ENCODE data around the gene STX16. TPM values are rescaled to one million over a fixed set of nuclear protein-coding genes. Genes with fewer than 3 reads are reported as not detected.
"Not testable (repeated sequence)": the region's sequence is repeated elsewhere in the genome, so short reads cannot be mapped to it uniquely, and the experiment has no call there.

Gene STX16
- total and polyA plus RNA-seq, 9 donors = 30.1 to 60.8 (median 51.7) TPM

- Histone ChIP-seq H3K36me3 (ENCODE audit: control insufficient read depth, insufficient read depth, low read length) (no peaks in the 10 kb centered on the region), H3K4me1 (ENCODE audit: control insufficient read depth, insufficient read depth, low read length) (peaks cover 42% of the 10 kb centered on the region), H3K9me3 (replicated peaks; ENCODE audit: control insufficient read depth, low read depth, low read length) (no peaks in the 10 kb centered on the region), H3K27ac (ENCODE audit: low read length) (no peak overlapping the region), H3K4me3 (ENCODE audit: low read length) (no peak overlapping the region), H3K27me3 (ENCODE audit: control insufficient read depth, insufficient read depth, low read length) (no peaks in the 10 kb centered on the region)
- no CpG with 5 or more reads among the region's 3 CpGs for WGBS (ENCODE audit: insufficient coverage)
- peak; percentile 33 for DNase-seq
These were observed 4.8 kb upstream of the STX16 start for GRCh38 chr20:58646257-58646656.

DNA sequence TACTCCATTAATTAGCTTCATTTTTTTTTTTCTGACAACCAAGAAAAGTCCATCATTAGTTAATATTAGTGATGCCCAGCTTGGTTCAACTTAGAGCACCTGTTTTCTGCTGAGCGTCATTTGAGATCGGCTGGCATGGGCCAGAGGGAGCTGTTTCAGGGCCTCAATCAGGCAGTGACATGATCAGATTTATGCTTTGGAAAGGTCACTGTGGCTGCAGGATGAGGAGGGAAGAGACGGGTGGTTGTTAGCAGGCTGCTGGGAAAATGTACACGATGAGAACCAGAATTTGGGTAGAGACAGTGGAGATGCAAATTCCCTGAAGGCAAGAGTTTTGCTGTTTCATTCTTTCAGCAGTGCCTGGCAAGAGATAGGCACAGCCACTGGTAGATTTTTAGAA lies 4.4 kb upstream of the STX16 start:
- Histone ChIP-seq H3K27ac (ENCODE audit: low read length) (peak overlapping the region; percentile 49), H3K4me3 (ENCODE audit: low read length) (no peak overlapping the region), H3K4me1 (ENCODE audit: control insufficient read depth, insufficient read depth, low read length) (peaks cover 42% of the 10 kb centered on the region), H3K9me3 (replicated peaks; ENCODE audit: control insufficient read depth, low read depth, low read length) (no peaks in the 10 kb centered on the region), H3K27me3 (ENCODE audit: control insufficient read depth, insufficient read depth, low read length) (no peaks in the 10 kb centered on the region), H3K36me3 (ENCODE audit: control insufficient read depth, insufficient read depth, low read length) (no peaks in the 10 kb centered on the region)
- 57% methylated on average over 4 of the region's 4 CpGs for WGBS (ENCODE audit: insufficient coverage)
- DNase-seq = peak; percentile 55

GRCh38 chr20:58647162-58647795 lies 3.8 kb upstream of the STX16 start:
- H3K4me3 ChIP-seq (ENCODE audit: low read length) = no peak overlapping the region
- no peaks in the 10 kb centered on the region for H3K36me3 ChIP-seq (ENCODE audit: control insufficient read depth, insufficient read depth, low read length)
- peaks cover 42% of the 10 kb centered on the region for H3K4me1 ChIP-seq (ENCODE audit: control insufficient read depth, insufficient read depth, low read length)
- peak overlapping the region; percentile 49 for H3K27ac ChIP-seq (ENCODE audit: low read length)
- WGBS (ENCODE audit: insufficient coverage) = 60% methylated on average over 2 of the region's 7 CpGs
- no peak for DNase-seq
- H3K27me3 ChIP-seq (ENCODE audit: control insufficient read depth, insufficient read depth, low read length) = no peaks in the 10 kb centered on the region
- H3K9me3 ChIP-seq (replicated peaks; ENCODE audit: control insufficient read depth, low read depth, low read length) = no peaks in the 10 kb centered on the region

GRCh38 chr20:58647796-58648501 lies 3.1 kb upstream of the STX16 start:
- Histone ChIP-seq H3K4me3 (ENCODE audit: low read length) (no peak overlapping the region), H3K4me1 (ENCODE audit: control insufficient read depth, insufficient read depth, low read length) (peaks cover 42% of the 10 kb centered on the region), H3K27ac (ENCODE audit: low read length) (peak overlapping the region; percentile 45), H3K36me3 (ENCODE audit: control insufficient read depth, insufficient read depth, low read length) (no peaks in the 10 kb centered on the region), H3K9me3 (replicated peaks; ENCODE audit: control insufficient read depth, low read depth, low read length) (no peaks in the 10 kb centered on the region), H3K27me3 (ENCODE audit: control insufficient read depth, insufficient read depth, low read length) (no peaks in the 10 kb centered on the region)
- peak; percentile 94 for DNase-seq
- WGBS (ENCODE audit: insufficient coverage) = 61% methylated on average over 4 of the region's 12 CpGs

GRCh38 chr20:58648502-58648825 lies 2.6 kb upstream of the STX16 start:
- not testable (repeated sequence) for DNase-seq; H3K36me3 ChIP-seq (ENCODE audit: control insufficient read depth, insufficient read depth, low read length); H3K27ac ChIP-seq (ENCODE audit: low read length); H3K9me3 ChIP-seq (replicated peaks; ENCODE audit: control insufficient read depth, low read depth, low read length); H3K4me3 ChIP-seq (ENCODE audit: low read length); H3K27me3 ChIP-seq (ENCODE audit: control insufficient read depth, insufficient read depth, low read length)
- WGBS (ENCODE audit: insufficient coverage) = 71% methylated on average over 3 of the region's 6 CpGs
- peaks cover 42% of the 10 kb centered on the region for H3K4me1 ChIP-seq (ENCODE audit: control insufficient read depth, insufficient read depth, low read length)

DNA sequence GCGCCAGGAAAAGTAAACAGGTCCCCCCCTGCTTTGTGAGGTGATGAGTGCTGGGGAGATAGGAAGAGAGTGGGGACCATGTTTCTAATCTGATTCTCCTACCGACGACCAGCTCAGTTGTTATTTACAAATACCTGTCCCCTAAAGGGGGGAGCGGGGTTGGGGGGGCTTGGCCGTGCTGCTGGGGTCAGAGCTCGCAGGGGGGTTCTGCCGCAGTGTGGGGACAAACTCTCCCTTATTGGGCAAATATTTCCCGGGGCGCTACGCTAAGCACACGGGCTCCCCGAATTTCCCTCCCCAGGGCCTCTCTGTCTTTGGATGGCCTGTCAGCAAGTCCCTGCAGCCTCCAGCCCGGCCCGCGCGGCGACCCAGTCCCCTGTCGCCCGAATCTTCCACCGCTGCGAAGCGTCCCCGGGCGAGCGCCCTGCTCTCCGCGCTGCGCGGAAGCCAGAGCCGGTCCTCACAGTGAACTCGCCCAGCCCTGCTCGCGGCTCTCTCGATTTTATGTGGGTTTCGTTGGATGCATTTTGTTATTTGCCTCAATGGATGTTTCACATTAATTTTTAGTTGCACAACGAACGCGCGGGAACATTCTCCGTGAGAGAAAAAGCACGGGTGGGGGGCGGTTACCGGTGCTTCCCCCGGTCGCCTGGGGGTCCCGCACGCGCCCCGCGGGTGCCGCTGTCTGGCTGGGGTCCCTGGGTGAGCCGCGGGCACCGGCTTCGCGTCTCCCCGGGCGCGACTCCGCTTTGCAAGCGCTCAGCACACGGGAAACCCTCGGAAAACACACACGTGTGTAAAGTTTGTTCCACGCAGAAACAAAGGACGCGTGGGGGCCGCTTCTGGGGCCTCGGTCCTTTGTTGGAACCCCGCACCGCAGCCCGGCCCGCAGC lies 1.5 kb upstream of the STX16 start:
- no peaks in the 10 kb centered on the region for H3K36me3 ChIP-seq (ENCODE audit: control insufficient read depth, insufficient read depth, low read length)
- DNase-seq = peak; percentile 52
- peak overlapping the region; percentile 62 for H3K27ac ChIP-seq (ENCODE audit: low read length)
- WGBS (ENCODE audit: insufficient coverage) = 11% methylated on average over 70 of the region's 73 CpGs
- H3K4me3 ChIP-seq (ENCODE audit: low read length) = peak overlapping the region; percentile 25
- H3K4me1 ChIP-seq (ENCODE audit: control insufficient read depth, insufficient read depth, low read length) = peaks cover 42% of the 10 kb centered on the region
- H3K27me3 ChIP-seq (ENCODE audit: control insufficient read depth, insufficient read depth, low read length) = no peaks in the 10 kb centered on the region
- H3K9me3 ChIP-seq (replicated peaks; ENCODE audit: control insufficient read depth, low read depth, low read length) = no peaks in the 10 kb centered on the region

DNA sequence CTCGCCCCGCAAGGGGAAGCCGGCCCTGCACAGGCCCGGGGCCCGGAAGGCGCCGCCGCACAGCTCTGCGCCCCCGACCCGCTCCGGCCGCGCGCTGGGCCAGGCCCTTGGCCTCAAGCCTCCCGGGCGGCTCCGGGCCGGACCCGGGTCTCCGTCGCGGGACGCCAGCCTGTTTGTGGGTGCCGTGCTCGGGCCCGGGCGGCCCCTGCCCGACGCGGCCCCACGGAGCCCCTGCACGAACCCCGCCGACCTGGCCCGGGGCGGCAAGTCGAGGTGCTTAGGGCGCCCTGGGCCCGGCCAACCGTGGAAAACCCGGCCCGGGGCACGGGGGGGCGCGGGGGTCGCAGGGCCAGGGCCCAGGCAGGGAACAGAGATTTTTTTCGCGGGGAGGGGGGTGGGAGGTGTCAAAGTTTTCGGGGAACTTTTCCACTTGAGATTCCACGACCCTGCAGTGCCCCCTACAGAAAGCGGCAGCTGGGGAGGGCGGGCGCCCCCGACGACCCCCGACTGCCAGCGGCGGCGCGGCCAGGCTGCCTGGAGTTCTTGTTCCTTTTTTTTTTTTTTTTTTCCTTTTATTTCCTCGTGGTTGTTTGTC lies 805 bp upstream of the STX16 start:
- H3K27me3 ChIP-seq (ENCODE audit: control insufficient read depth, insufficient read depth, low read length) = no peaks in the 10 kb centered on the region
- peak overlapping the region; percentile 75 for H3K4me3 ChIP-seq (ENCODE audit: low read length)
- 3% methylated on average over 43 of the region's 62 CpGs for WGBS (ENCODE audit: insufficient coverage)
- peaks cover under 1% of the 10 kb centered on the region for H3K36me3 ChIP-seq (ENCODE audit: control insufficient read depth, insufficient read depth, low read length)
- H3K27ac ChIP-seq (ENCODE audit: low read length) = peak overlapping the region; percentile 97
- DNase-seq = no peak
- H3K9me3 ChIP-seq (replicated peaks; ENCODE audit: control insufficient read depth, low read depth, low read length) = no peaks in the 10 kb centered on the region
- peaks cover 40% of the 10 kb centered on the region for H3K4me1 ChIP-seq (ENCODE audit: control insufficient read depth, insufficient read depth, low read length)

GRCh38 chr20:58651559-58651945 lies 469 bp downstream of the STX16 start:
- peak; percentile 98 for DNase-seq
- Histone ChIP-seq H3K9me3 (replicated peaks; ENCODE audit: control insufficient read depth, low read depth, low read length) (no peaks in the 10 kb centered on the region), H3K36me3 (ENCODE audit: control insufficient read depth, insufficient read depth, low read length) (peaks cover 4% of the 10 kb centered on the region), H3K4me3 (ENCODE audit: low read length) (peak overlapping the region; percentile 75), H3K4me1 (ENCODE audit: control insufficient read depth, insufficient read depth, low read length) (peaks cover 34% of the 10 kb centered on the region), H3K27me3 (ENCODE audit: control insufficient read depth, insufficient read depth, low read length) (no peaks in the 10 kb centered on the region), H3K27ac (ENCODE audit: low read length) (peak overlapping the region; percentile 97)
- 0% methylated on average over 18 of the region's 18 CpGs for WGBS (ENCODE audit: insufficient coverage)

DNA sequence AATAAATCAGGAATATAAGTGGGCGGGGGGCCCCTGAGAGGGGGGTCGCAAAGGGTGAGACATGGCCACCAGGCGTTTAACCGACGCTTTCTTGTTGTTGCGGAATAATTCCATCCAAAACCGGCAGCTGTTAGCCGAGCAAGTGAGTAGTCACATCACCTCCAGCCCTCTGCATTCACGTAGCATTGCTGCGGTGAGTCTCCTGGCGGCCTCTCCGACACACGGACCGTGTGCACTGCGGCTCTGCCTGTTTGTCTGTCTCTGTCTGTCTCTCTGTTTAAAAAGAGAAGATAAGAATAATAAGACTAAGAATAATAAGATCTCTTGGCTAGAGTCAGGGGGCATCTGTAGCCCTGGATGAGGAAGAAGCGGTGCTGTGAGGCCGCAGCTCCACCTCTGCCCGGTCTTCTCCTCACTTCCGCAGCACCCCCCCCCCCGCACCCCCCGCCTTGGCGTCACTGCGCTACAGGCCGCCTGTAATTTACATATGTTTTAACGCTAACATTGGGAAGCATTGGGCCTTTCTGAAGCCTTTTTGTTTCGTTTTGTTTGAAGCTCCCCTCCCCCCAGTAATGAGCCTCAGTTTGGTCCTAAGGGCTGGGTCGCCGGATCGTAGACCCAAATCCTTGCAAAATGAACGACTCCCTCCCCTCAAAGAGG lies 993 bp downstream of the STX16 start:
- Histone ChIP-seq H3K27ac (ENCODE audit: low read length) (peak overlapping the region; percentile 97), H3K4me3 (ENCODE audit: low read length) (peak overlapping the region; percentile 75), H3K27me3 (ENCODE audit: control insufficient read depth, insufficient read depth, low read length) (no peaks in the 10 kb centered on the region), H3K36me3 (ENCODE audit: control insufficient read depth, insufficient read depth, low read length) (peaks cover 4% of the 10 kb centered on the region), H3K4me1 (ENCODE audit: control insufficient read depth, insufficient read depth, low read length) (peaks cover 32% of the 10 kb centered on the region), H3K9me3 (replicated peaks; ENCODE audit: control insufficient read depth, low read depth, low read length) (no peaks in the 10 kb centered on the region)
- peak; percentile 96 for DNase-seq
- WGBS (ENCODE audit: insufficient coverage) = 0% methylated on average over 13 of the region's 30 CpGs
